Astrocyte (in vitro differentiated cells and primary cell): ENCODE results near the gene DDX23. TPM values are rescaled to one million over a fixed set of nuclear protein-coding genes. Genes with fewer than 3 reads are reported as not detected.

Source experiments
- DNase-seq: peaks from one replicate; pipeline ENCODE4 v3.0.0-alpha.2; 2010; ENCODE audit warnings: low read depth
- FAIRE-seq: peaks from 2 replicates; lab custom pipeline; 2011; peaks lifted over from hg19 to GRCh38; lab: Jason Lieb, UNC
- H2AFZ ChIP-seq: 2 replicates; pipeline ENCODE4 v1.6.0; 2012; ENCODE audit warnings: low read depth, low read length, inconsistent platforms
- H3K27ac ChIP-seq: 2 replicates; pipeline ENCODE4 v1.5.1; 2011; ENCODE audit warnings: low read depth, low read length, inconsistent platforms
- H3K27me3 ChIP-seq: 2 replicates; pipeline ENCODE4 v1.6.0; 2011; ENCODE audit warnings: low read length, inconsistent platforms; ENCODE audit not compliant: insufficient read depth
- H3K36me3 ChIP-seq: 2 replicates; pipeline ENCODE4 v1.5.1; 2011; ENCODE audit warnings: low read length, inconsistent platforms; ENCODE audit not compliant: insufficient read depth
- H3K4me1 ChIP-seq: 2 replicates; pipeline ENCODE4 v1.5.1; 2011; ENCODE audit warnings: low read length, inconsistent platforms; ENCODE audit not compliant: insufficient read depth
- H3K4me2 ChIP-seq: 2 replicates; pipeline ENCODE4 v1.6.0; 2012; ENCODE audit warnings: low read length, inconsistent platforms
- H3K4me3 ChIP-seq: 2 replicates; pipeline ENCODE4 v1.5.1; 2011; ENCODE audit warnings: low read depth, mild to moderate bottlenecking, low read length, inconsistent platforms; ENCODE audit not compliant: insufficient read depth
- H3K79me2 ChIP-seq: 2 replicates; pipeline ENCODE4 v1.6.0; 2012; ENCODE audit warnings: mild to moderate bottlenecking, low read length, inconsistent platforms; ENCODE audit not compliant: insufficient read depth
- H3K9ac ChIP-seq: 2 replicates; pipeline ENCODE4 v1.6.0; 2012; ENCODE audit warnings: mild to moderate bottlenecking, low read length, inconsistent platforms
- H3K9me3 ChIP-seq: 2 replicates; pipeline ENCODE4 v1.5.1; 2012; ENCODE audit warnings: low read depth, mild to moderate bottlenecking, low read length, inconsistent platforms; ENCODE audit not compliant: insufficient read depth
- H4K20me1 ChIP-seq: 2 replicates; pipeline ENCODE4 v1.6.0; 2012; ENCODE audit warnings: low read length, inconsistent platforms; ENCODE audit not compliant: insufficient read depth
- H3K27ac Mint-ChIP-seq: one replicate; pipeline ENCODE4 v1.8.0; 2021; ENCODE audit warnings: mild to moderate bottlenecking, mixed read lengths; ENCODE audit not compliant: unreplicated experiment
- H3K27me3 Mint-ChIP-seq: one replicate; pipeline ENCODE4 v1.8.0; 2021; ENCODE audit warnings: low read depth, mixed read lengths; ENCODE audit not compliant: unreplicated experiment
- H3K36me3 Mint-ChIP-seq: one replicate; pipeline ENCODE4 v1.8.0; 2021; ENCODE audit warnings: low read depth, mixed read lengths; ENCODE audit not compliant: unreplicated experiment
- H3K4me1 Mint-ChIP-seq: one replicate; pipeline ENCODE4 v1.8.0; 2021; ENCODE audit warnings: low read depth, mixed read lengths; ENCODE audit not compliant: unreplicated experiment
- H3K4me3 Mint-ChIP-seq: one replicate; pipeline ENCODE4 v1.8.0; 2021; ENCODE audit warnings: mild to moderate bottlenecking, moderate library complexity, mixed read lengths; ENCODE audit not compliant: unreplicated experiment
- H3K9me3 Mint-ChIP-seq: one replicate; pipeline ENCODE4 v1.8.0; 2021; ENCODE audit warnings: mild to moderate bottlenecking, mixed read lengths; ENCODE audit not compliant: unreplicated experiment
- CTCF ChIP-seq: IDR thresholded peaks from 2 replicates; pipeline ENCODE4 v1.5.1; 2011; ENCODE audit warnings: low read depth, mild to moderate bottlenecking, inconsistent platforms, low read length, moderate library complexity; ENCODE audit not compliant: insufficient read depth
- EZH2 ChIP-seq: IDR thresholded peaks from 2 replicates; pipeline ENCODE4 v1.6.1; 2012; ENCODE audit warnings: mild to moderate bottlenecking, low read length, inconsistent platforms; ENCODE audit not compliant: insufficient read depth
- total RNA-seq: library from RNA; stranded (reverse); gene quantifications from 2 replicates; pipeline ENCODE4 v1.2.1, GENCODE V29; 2021

DDX23 gene
- total RNA-seq, 1 donor from 2014 or later = 77.1 TPM

GRCh38 chr12:48803675-48804074 is 48.3 kb downstream of the DDX23 start:
- Histone ChIP-seq H4K20me1 (no peaks in the 10 kb centered on the region), H3K4me2 (no peak overlapping the region), H3K9ac (no peak overlapping the region), H3K9me3 (no peaks in the 10 kb centered on the region), H3K79me2 (no peaks in the 10 kb centered on the region), H3K27ac (no peak overlapping the region), H3K4me1 (no peaks in the 10 kb centered on the region), H3K4me3 (no peak overlapping the region), H3K36me3 (no peaks in the 10 kb centered on the region), H3K27me3 (no peaks in the 10 kb centered on the region), H2AFZ (no peak overlapping the region)
- TF ChIP-seq CTCF = no peak
- TF ChIP-seq EZH2 = no peak
- Mint-ChIP-seq H3K4me3 (no peak overlapping the region), H3K27me3 (peaks cover 4% of the 10 kb centered on the region), H3K4me1 (no peaks in the 10 kb centered on the region), H3K9me3 (no peaks in the 10 kb centered on the region), H3K36me3 (no peaks in the 10 kb centered on the region), H3K27ac (no peak overlapping the region)
- no peak for DNase-seq
- FAIRE-seq = no peak

- H3K4me1 ChIP-seq = no peaks in the 10 kb centered on the region
- H3K9me3 ChIP-seq = no peaks in the 10 kb centered on the region
- H3K36me3 ChIP-seq = no peaks in the 10 kb centered on the region
- H3K9ac ChIP-seq = no peak overlapping the region
- H3K4me1 Mint-ChIP-seq = peaks cover 6% of the 10 kb centered on the region
- TF ChIP-seq CTCF = no peak
- no peak for TF ChIP-seq EZH2
- no peaks in the 10 kb centered on the region for H3K27me3 ChIP-seq
- no peak overlapping the region for H3K27ac Mint-ChIP-seq
- FAIRE-seq = no peak
- no peak overlapping the region for H3K4me2 ChIP-seq
- H3K79me2 ChIP-seq = no peaks in the 10 kb centered on the region
- H3K36me3 Mint-ChIP-seq = no peaks in the 10 kb centered on the region
- no peaks in the 10 kb centered on the region for H4K20me1 ChIP-seq
- H3K4me3 Mint-ChIP-seq = no peak overlapping the region
- H2AFZ ChIP-seq = no peak overlapping the region
- no peak overlapping the region for H3K27ac ChIP-seq
- DNase-seq = no peak
- peaks cover 4% of the 10 kb centered on the region for H3K27me3 Mint-ChIP-seq
- no peak overlapping the region for H3K4me3 ChIP-seq
- H3K9me3 Mint-ChIP-seq = no peaks in the 10 kb centered on the region
Observed at GRCh38 chr12:48800971-48801370, 51.0 kb downstream of the DDX23 start.

- FAIRE-seq (no peak), DNase-seq (no peak)
- Mint-ChIP-seq H3K4me3 (no peak overlapping the region), H3K9me3 (no peaks in the 10 kb centered on the region), H3K27me3 (peaks cover 4% of the 10 kb centered on the region), H3K36me3 (no peaks in the 10 kb centered on the region), H3K27ac (no peak overlapping the region), H3K4me1 (peaks cover 11% of the 10 kb centered on the region)
- Histone ChIP-seq H3K27me3 (no peaks in the 10 kb centered on the region), H3K4me3 (no peak overlapping the region), H3K4me1 (no peaks in the 10 kb centered on the region), H3K79me2 (no peaks in the 10 kb centered on the region), H3K9ac (no peak overlapping the region), H3K4me2 (no peak overlapping the region), H3K27ac (no peak overlapping the region), H2AFZ (no peak overlapping the region), H4K20me1 (no peaks in the 10 kb centered on the region), H3K9me3 (no peaks in the 10 kb centered on the region), H3K36me3 (no peaks in the 10 kb centered on the region)
- TF ChIP-seq EZH2 (no peak), CTCF (no peak)
Observed at GRCh38 chr12:48800457-48800856, 51.5 kb downstream of the DDX23 start.
